HepG2 (cell line): Measurements from ENCODE around the gene AMPD2. TPM values are rescaled to one million over a fixed set of nuclear protein-coding genes. Genes with fewer than 3 reads are reported as not detected.
A peak's percentile ranks its signal among the peaks of the same experiment; 100 is the strongest.

Experiments used
- FOXC1 ChIP-seq: sonication (generic); formaldehyde crosslinking; IDR thresholded peaks from 2 replicates; pipeline ENCODE4 v1.8.0; 2022; ENCODE audit warnings: mild to moderate bottlenecking, missing genetic modification reagents, borderline replicate concordance
- HNRNPH1 ChIP-seq: fragments of 200-400 bp; formaldehyde crosslinking; optimal IDR thresholded peaks from 2 replicates; pipeline ENCODE3; 2017; ENCODE audit warnings: mild to moderate bottlenecking, low read depth, low read length
- ISL2 ChIP-seq: sonication (generic); formaldehyde crosslinking; IDR thresholded peaks from 2 replicates; pipeline ENCODE4 v1.5.0; 2020; ENCODE audit warnings: missing genetic modification reagents
- NFE2L1 ChIP-seq: sonication (generic); formaldehyde crosslinking; IDR thresholded peaks from 2 replicates; pipeline ENCODE4 v1.4.0; 2020; ENCODE audit warnings: missing genetic modification reagents, mild to moderate bottlenecking, borderline replicate concordance
- NFYC ChIP-seq: IDR thresholded peaks from 2 replicates; pipeline ENCODE4 v1.6.1; 2016; ENCODE audit warnings: missing genetic modification reagents, missing compliant biosample characterization
- PAWR ChIP-seq: sonication (generic); formaldehyde crosslinking; IDR thresholded peaks from 2 replicates; pipeline ENCODE4 v1.4.0; 2020; ENCODE audit warnings: missing genetic modification reagents, mild to moderate bottlenecking, borderline replicate concordance
- SAP130 ChIP-seq: IDR thresholded peaks from 2 replicates; pipeline ENCODE4 v1.6.1; 2016; ENCODE audit warnings: low read depth
- SMYD3 ChIP-seq: sonication (generic); formaldehyde crosslinking; IDR thresholded peaks from 2 replicates; pipeline ENCODE4 v1.8.1; 2023; ENCODE audit warnings: mild to moderate bottlenecking, missing genetic modification reagents
- STAG1 ChIP-seq: sonication (generic); formaldehyde crosslinking; IDR thresholded peaks from 2 replicates; pipeline ENCODE4 v1.4.0; 2020; ENCODE audit warnings: missing genetic modification reagents
- TEAD2 ChIP-seq: sonication (generic); formaldehyde crosslinking; IDR thresholded peaks from 2 replicates; pipeline ENCODE4 v1.9.0; 2021; ENCODE audit warnings: missing genetic modification reagents
- TP53 ChIP-seq: sonication (generic); formaldehyde crosslinking; conservative IDR thresholded peaks from 2 replicates; pipeline ENCODE4 v1.4.0; 2020; ENCODE audit warnings: missing genetic modification reagents
- TRIM24 ChIP-seq: sonication (generic); formaldehyde crosslinking; IDR thresholded peaks from 2 replicates; pipeline ENCODE4 v1.8.0; 2022; ENCODE audit warnings: mild to moderate bottlenecking, missing genetic modification reagents
- ZFP1 ChIP-seq: IDR thresholded peaks from 2 replicates; pipeline ENCODE4 v1.6.1; 2016
- ZNF549 ChIP-seq: sonication (generic); formaldehyde crosslinking; IDR thresholded peaks from 2 replicates; pipeline ENCODE4 v1.5.0; 2020; ENCODE audit warnings: missing genetic modification reagents
- ZNF724P ChIP-seq: sonication (generic); formaldehyde crosslinking; IDR thresholded peaks from 2 replicates; pipeline ENCODE4 v1.8.0; 2022; ENCODE audit warnings: missing genetic modification reagents, borderline replicate concordance
- polyA plus RNA-seq, 8 experiments: library from polyadenylated mRNA; depleted of rRNA in 3 of 8; stranded (reverse) in 7 of 8; unstranded in 1 of 8; fragments of >200 nt; fragmentation: Illumina TruSeq in 4 of 8; extraction: Trizol in 4 of 8; gene quantifications; 2 replicates each; pipeline versions ENCODE4 v1.2.1 to v1.2.3, GENCODE V29; 2011 to 2016; ENCODE audit warnings: low read depth in 4 of 8, missing spikeins in 1 of 8, mixed read lengths in 1 of 8; ENCODE audit not compliant: insufficient read depth in 1 of 8
- total RNA-seq, 5 experiments: library from RNA; depleted of rRNA; stranded (reverse); fragments of >200 nt; fragmentation: Illumina TruSeq; extraction: Trizol; gene quantifications; 2 replicates each; pipeline ENCODE4 v1.2.3, GENCODE V29; 2016; ENCODE audit warnings: low read depth in 1 of 5
- TF ChIP-seq, protein P1 (sequence below): sonication (generic); formaldehyde crosslinking; IDR thresholded peaks from 2 replicates; pipeline ENCODE4 v1.5.0; 2020; ENCODE audit warnings: mild to moderate bottlenecking, missing genetic modification reagents, moderate library complexity

AMPD2 gene
- total and polyA plus RNA-seq, 2 of the 13 experiments (the other 11 are each of a cell fraction or from before 2014, with no cell fraction given) = 62.3 to 82.0 TPM

- TF ChIP-seq, protein P1, sequence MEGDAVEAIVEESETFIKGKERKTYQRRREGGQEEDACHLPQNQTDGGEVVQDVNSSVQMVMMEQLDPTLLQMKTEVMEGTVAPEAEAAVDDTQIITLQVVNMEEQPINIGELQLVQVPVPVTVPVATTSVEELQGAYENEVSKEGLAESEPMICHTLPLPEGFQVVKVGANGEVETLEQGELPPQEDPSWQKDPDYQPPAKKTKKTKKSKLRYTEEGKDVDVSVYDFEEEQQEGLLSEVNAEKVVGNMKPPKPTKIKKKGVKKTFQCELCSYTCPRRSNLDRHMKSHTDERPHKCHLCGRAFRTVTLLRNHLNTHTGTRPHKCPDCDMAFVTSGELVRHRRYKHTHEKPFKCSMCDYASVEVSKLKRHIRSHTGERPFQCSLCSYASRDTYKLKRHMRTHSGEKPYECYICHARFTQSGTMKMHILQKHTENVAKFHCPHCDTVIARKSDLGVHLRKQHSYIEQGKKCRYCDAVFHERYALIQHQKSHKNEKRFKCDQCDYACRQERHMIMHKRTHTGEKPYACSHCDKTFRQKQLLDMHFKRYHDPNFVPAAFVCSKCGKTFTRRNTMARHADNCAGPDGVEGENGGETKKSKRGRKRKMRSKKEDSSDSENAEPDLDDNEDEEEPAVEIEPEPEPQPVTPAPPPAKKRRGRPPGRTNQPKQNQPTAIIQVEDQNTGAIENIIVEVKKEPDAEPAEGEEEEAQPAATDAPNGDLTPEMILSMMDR (CRISPR knock-in tag) = peak; percentile 37; the same call in 1 of the 2 replicates
- TF ChIP-seq ZNF724P (CRISPR knock-in tag) (no peak), ZNF549 (CRISPR knock-in tag) (no peak), ISL2 (CRISPR knock-in tag) (no peak), HNRNPH1 (no peak), TRIM24 (no peak), FOXC1 (CRISPR knock-in tag) (no peak), SAP130 (CRISPR knock-in tag) (no peak), TEAD2 (CRISPR knock-in tag) (no peak), NFE2L1 (CRISPR knock-in tag) (no peak), ZFP1 (CRISPR knock-in tag) (no peak), TP53 (CRISPR knock-in tag) (no peak), SMYD3 (no peak), NFYC (CRISPR knock-in tag) (0 out of 2 replicates have a peak, but pooled peaks have one; percentile 21), PAWR (no peak), STAG1 (CRISPR knock-in tag) (peak; percentile 37; the same call in 1 of the 2 replicates)
Observed at GRCh38 chr1:109649491-109649914, 29.9 kb downstream of the AMPD2 start (continued).
